GM12878 (cell line): Measurements from ENCODE around the gene MYO18B.

Experiments used
- POLR2A ChIP-seq: IDR thresholded peaks from 2 replicates; pipeline ENCODE4 v1.6.1; 2011; ENCODE audit warnings: low read depth, mild to moderate bottlenecking, low read length
- TF ChIP-seq, protein P1 (sequence below), 3 experiments: IDR thresholded peaks in 2 of 3; conservative IDR thresholded peaks in 1 of 3; 2 replicates each; pipeline ENCODE4 v1.5.1; 2011; ENCODE audit warnings: low read depth in 3 of 3, low read length in 3 of 3, mild to moderate bottlenecking in 3 of 3, control low read depth in 2 of 3, moderate library complexity in 2 of 3, inconsistent platforms in 1 of 3, mixed read lengths in 1 of 3; ENCODE audit not compliant: control insufficient read depth in 2 of 3, insufficient read depth in 1 of 3; ENCODE audit errors: extremely low read depth in 1 of 3

DNA sequence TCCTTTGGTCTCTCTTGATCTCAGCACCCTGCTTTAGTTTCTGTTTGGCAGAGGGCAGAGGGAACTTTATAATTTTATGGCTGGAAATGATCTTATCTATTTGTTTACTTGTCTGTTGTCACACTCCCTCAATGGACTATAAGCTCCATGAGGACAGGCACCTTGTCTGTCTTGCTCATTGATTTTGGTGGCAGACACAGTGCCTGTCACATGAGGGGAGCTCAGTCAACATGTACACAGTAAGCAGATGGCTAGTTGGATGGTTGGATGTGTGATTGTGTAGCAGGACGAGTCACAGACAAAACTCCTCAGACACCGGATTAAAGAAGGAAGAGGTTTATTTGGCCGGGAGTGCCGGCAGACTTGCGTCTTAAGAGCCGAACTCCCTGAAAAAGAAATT lies 80.4 kb downstream of the MYO18B start:
- no peak for TF ChIP-seq POLR2A
- TF ChIP-seq, protein P1, sequence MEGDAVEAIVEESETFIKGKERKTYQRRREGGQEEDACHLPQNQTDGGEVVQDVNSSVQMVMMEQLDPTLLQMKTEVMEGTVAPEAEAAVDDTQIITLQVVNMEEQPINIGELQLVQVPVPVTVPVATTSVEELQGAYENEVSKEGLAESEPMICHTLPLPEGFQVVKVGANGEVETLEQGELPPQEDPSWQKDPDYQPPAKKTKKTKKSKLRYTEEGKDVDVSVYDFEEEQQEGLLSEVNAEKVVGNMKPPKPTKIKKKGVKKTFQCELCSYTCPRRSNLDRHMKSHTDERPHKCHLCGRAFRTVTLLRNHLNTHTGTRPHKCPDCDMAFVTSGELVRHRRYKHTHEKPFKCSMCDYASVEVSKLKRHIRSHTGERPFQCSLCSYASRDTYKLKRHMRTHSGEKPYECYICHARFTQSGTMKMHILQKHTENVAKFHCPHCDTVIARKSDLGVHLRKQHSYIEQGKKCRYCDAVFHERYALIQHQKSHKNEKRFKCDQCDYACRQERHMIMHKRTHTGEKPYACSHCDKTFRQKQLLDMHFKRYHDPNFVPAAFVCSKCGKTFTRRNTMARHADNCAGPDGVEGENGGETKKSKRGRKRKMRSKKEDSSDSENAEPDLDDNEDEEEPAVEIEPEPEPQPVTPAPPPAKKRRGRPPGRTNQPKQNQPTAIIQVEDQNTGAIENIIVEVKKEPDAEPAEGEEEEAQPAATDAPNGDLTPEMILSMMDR (IDR thresholded peaks at IDR 0.05 in 2 of 3, conservative IDR thresholded peaks at IDR 0.05 in 1 of 3; ENCODE audit: control insufficient read depth in 2 of 3, extremely low read depth in 1 of 3, insufficient read depth in 1 of 3, low read depth in 3 of 3, low read length in 3 of 3): no peak
